GM18861 (cell line): ENCODE data around the gene RETSAT.

Source experiments
- ATAC-seq: cut with Tn5 transposase; IDR thresholded peaks from one replicate; pipeline ENCODE4 v1.9.1; 2021; ENCODE audit not compliant: unreplicated experiment

The RETSAT gene

DNA sequence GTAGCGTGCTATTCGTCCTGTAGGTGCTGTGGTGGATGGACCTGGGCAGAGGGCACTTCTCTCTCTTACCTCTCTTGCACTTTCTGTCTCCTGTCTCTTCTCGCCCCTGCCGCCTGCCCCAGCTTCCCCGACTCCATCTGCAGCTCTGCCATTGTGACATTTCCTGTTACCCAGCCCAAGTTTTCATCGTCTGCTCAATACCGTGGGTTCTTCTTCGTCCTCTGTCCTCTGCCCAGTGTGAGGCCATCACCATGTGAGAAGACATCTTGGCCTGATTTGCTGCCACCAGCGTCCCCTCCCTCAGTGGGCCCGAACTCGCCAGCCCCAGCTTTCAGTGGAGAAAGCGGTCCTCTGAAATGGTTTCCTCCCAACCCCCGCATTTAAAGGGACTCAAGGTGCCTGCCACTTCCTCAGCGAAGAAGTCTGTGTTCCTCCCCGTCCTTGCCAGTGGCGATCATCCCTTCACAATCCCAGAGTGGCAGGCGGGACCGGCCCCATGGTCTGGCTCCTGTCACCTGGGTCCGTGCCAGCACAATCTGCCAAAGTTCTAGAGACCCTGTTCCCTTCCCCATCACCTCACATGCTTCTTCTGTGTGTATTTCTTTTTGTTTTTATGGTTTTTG, 44.5 kb downstream of the RETSAT start:
- no peak for ATAC-seq

DNA sequence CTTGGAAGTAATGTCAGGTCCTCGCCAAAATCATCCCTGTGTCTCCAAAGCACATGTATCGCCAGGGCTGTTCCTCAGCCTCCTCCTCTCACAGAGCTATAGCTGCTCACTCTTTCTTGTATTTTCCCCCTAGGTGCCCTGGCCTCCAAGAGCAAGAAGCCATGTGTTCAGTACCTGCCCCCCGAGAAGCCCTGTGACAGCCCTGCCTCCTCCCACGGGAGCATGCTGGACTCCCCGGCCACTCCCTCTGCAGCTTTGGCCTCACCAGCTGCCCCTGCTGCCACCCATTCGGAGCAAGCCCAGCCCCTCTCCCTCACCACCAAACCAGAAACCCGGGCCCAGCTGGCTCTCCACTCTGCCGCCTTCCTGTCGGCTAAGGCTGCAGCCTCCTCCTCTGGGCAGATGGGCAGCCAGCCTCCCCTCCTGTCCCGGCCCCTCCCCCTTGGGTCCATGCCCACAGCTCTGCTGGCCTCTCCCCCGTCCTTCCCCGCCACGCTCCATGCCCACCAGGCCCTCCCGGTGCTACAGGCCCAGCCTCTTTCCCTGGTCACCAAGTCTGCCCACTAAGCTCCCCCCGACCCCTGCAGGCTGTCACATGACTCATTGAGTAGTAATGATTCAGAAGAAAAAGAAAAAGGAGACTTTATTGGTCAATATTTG, 45.3 kb downstream of the RETSAT start:
- ATAC-seq = no peak

DNA sequence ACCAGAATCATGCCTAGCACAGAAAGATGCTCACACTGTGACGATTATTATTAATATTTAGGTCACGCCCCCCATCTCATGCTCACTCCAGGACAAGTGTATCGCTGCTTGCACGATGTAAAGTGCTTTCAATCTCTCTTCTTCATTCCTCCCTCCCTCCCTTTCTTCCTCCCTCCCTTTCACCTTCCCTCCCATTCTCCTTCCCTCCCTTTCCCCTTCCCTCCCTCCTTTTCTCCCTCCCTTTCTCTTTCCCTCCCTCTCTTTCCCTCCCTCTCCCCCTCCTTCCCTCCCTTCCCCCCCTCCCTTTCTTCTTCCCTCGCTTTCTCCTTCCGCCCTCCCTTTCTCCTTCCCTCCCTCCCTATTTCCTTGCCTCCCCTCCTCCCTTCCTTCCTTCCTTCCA, 46.1 kb downstream of the RETSAT start:
- no peak for ATAC-seq

DNA sequence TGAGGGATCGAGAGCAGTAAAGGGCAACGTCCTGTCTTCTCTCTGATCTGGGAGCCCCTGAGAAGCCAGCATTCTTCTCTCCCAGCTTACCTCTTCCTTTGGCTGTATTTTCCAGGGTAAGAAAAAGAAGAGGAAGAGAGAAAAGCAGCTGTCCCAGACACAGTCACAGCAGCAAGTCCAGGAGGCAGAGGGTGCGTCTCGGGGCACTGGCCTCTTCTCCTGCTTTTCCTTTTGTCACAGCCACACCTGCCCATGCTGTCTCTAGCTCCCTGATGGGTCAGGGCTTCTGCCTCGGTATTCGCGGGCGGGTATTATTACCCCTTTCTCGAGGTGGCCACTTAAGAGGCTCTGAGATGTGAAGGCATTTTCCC, 46.8 kb downstream of the RETSAT start:
- no peak for ATAC-seq

DNA sequence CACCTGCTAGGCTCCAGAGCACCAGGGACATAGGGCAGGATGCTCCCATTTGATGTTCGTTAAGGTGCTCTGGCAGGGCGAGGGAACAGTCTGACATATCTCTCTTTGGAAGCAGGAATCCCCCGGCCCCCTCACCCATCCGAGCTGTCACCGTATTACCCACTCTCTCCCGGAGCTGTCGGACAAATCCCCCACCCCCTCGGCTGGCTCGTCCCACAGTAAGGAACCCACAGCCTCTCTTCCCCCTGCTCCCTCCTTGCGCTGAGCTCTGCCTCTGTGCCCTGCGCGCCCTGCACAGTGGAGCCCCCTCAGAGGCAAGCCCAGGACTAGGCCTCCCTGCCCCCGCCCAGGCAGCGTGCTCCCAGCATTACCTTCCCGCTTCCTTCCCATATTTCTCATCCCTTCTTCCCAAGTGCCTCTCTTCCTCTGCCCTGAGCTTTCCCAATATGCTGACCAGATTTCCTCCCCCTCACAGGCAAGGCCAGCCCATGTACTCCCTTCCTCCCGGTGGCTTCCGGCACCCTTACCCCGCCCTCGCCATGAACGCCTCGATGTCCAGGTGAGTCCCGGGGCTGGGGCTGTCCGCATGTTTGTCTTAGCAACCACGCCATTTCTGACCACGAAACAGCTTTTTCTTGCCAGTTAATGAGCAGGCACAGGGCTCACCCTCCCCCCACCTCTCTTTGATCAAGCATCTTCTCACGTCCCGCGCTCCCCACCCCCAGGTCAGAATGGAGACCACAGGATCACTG, 50.4 kb downstream of the RETSAT start:
- no peak for ATAC-seq

DNA sequence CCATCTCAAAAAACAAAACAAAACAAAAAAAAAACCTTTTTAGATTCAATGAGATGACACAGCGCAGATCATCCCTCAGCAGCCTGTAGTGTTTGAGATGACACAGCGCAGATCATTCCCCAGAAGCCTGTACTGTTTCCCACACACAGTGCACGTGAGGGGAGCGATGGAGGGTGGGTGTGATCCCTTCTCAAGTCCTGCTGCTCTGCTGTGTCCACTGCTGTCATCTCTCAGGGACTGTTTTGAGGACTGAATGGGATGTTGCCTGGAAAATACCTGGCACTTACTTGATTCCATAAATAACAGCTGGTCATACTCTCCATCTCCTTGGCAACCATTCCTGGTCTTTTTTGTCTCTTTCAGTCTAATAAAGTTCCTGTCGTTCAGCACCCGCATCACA, 52.2 kb downstream of the RETSAT start:
- ATAC-seq = no peak
